ENCODE data around the gene ADAM33.
A peak's percentile ranks its signal among the peaks of the same experiment; 100 is the strongest.

Gene ADAM33

GRCh38 chr20:3714092-3714491 is 32.3 kb upstream of the ADAM33 start:
- H3K9me3 ChIP-seq, result no peaks in the 10 kb centered on the region
- H3K27ac ChIP-seq, result peak overlapping the region; percentile 61

GRCh38 chr20:3712279-3712873 is 30.6 kb upstream of the ADAM33 start, which contains the start of gene SIGLEC1:
SIGLEC1 (minus strand) TSS chr20:3712600; CDS start chr20:3707128, 5,472 bp downstream.
- no peak for TF ChIP-seq CTCF (IDR thresholded peaks at IDR 0.05)
- Histone ChIP-seq H3K4me1 (ENCODE audit: control insufficient read depth in 1 of 2, insufficient read depth in 1 of 2, low read depth in 1 of 2, low read length in 1 of 2) (peaks cover 29 to 36% of the 10 kb centered on the region in 2 experiments), H3K36me3 (no peaks in the 10 kb centered on the region), H3K9me3 (no peaks in the 10 kb centered on the region), H3K27ac (peak within 1 kb of the TSS; percentile 37), H3K27me3 (no peaks in the 10 kb centered on the region), H3K4me3 (ENCODE audit: low read depth in 1 of 2, low read length in 1 of 2) (no peak within 1 kb of the TSS)

More at GRCh38 chr20:3714092-3714491, 32.3 kb upstream of the ADAM33 start:
- no peak for TF ChIP-seq CTCF (IDR thresholded peaks at IDR 0.05)
- H3K36me3 ChIP-seq, result no peaks in the 10 kb centered on the region
- H3K27me3 ChIP-seq, result no peaks in the 10 kb centered on the region
- H3K4me3 ChIP-seq (ENCODE audit: low read depth in 1 of 2, low read length in 1 of 2), result no peak overlapping the region
- peaks cover 29 to 36% of the 10 kb centered on the region in 2 experiments for H3K4me1 ChIP-seq (ENCODE audit: control insufficient read depth in 1 of 2, insufficient read depth in 1 of 2, low read depth in 1 of 2, low read length in 1 of 2)

- H3K4me1 ChIP-seq (ENCODE audit: control insufficient read depth in 1 of 2, insufficient read depth in 1 of 2, low read depth in 1 of 2, low read length in 1 of 2), result peaks cover 29 to 36% of the 10 kb centered on the region in 2 experiments
- H3K9me3 ChIP-seq, result no peaks in the 10 kb centered on the region
- no peaks in the 10 kb centered on the region for H3K27me3 ChIP-seq
- no peak overlapping the region for H3K4me3 ChIP-seq (ENCODE audit: low read depth in 1 of 2, low read length in 1 of 2)
- no peaks in the 10 kb centered on the region for H3K36me3 ChIP-seq
- H3K27ac ChIP-seq, result peak overlapping the region; percentile 37
- TF ChIP-seq CTCF (IDR thresholded peaks at IDR 0.05), result no peak
These were observed 29.7 kb upstream of the ADAM33 start for GRCh38 chr20:3711484-3711941.

GRCh38 chr20:3710703-3711483 is 29.1 kb upstream of the ADAM33 start:
- Histone ChIP-seq H3K4me1 (ENCODE audit: control insufficient read depth in 1 of 2, insufficient read depth in 1 of 2, low read depth in 1 of 2, low read length in 1 of 2) (peaks cover 29 to 36% of the 10 kb centered on the region in 2 experiments), H3K27ac (peak overlapping the region; percentile 37), H3K36me3 (no peaks in the 10 kb centered on the region), H3K27me3 (no peaks in the 10 kb centered on the region), H3K4me3 (ENCODE audit: low read depth in 1 of 2, low read length in 1 of 2) (no peak overlapping the region), H3K9me3 (no peaks in the 10 kb centered on the region)
- TF ChIP-seq CTCF (IDR thresholded peaks at IDR 0.05), result peak; percentile 86

- H3K36me3 ChIP-seq, result no peaks in the 10 kb centered on the region
- no peak overlapping the region for H3K4me3 ChIP-seq (ENCODE audit: low read depth in 1 of 2, low read length in 1 of 2)
- no peak for TF ChIP-seq CTCF (IDR thresholded peaks at IDR 0.05)
- H3K27ac ChIP-seq, result no peak overlapping the region
- no peaks in the 10 kb centered on the region for H3K9me3 ChIP-seq
- H3K4me1 ChIP-seq (ENCODE audit: control insufficient read depth in 1 of 2, insufficient read depth in 1 of 2, low read depth in 1 of 2, low read length in 1 of 2), result peaks cover 29 to 36% of the 10 kb centered on the region in 2 experiments
- no peaks in the 10 kb centered on the region for H3K27me3 ChIP-seq
These were observed 28.2 kb upstream of the ADAM33 start for GRCh38 chr20:3710011-3710466.
